SK-N-MC (cell line): ENCODE measurements around the gene DPF3.

Source experiments
- DNase-seq: peaks from one replicate; pipeline ENCODE4 v3.0.0-alpha.2; 2011; ENCODE audit warnings: low read depth, low spot score
- H3K27ac ChIP-seq: fragments of 200-600 bp; sonication (generic); 2 replicates; pipeline ENCODE4 v1.5.1; 2016; ENCODE audit warnings: mixed run types
- H3K36me3 ChIP-seq: fragments of 200-600 bp; sonication (generic); 2 replicates; pipeline ENCODE4 v1.6.1; 2017; ENCODE audit warnings: antibody characterized with exemption, low read length, mixed read lengths; ENCODE audit not compliant: insufficient read depth
- H3K4me3 ChIP-seq: fragments of 200-600 bp; sonication (generic); 2 replicates; pipeline ENCODE4 v1.5.1; 2016
- H3K9ac ChIP-seq: fragments of 200-600 bp; sonication (generic); 2 replicates; pipeline ENCODE4 v1.8.0; 2017; ENCODE audit warnings: mixed run types, mixed read lengths; ENCODE audit not compliant: insufficient read length
- H3K9me3 ChIP-seq: fragments of 200-600 bp; sonication (generic); 2 replicates; pipeline ENCODE4 v1.6.1; 2017; ENCODE audit warnings: low read depth, mild to moderate bottlenecking, antibody characterized with exemption, low read length, moderate library complexity, mixed read lengths
- EZH2 ChIP-seq: fragments of 200-600 bp; sonication (generic); IDR thresholded peaks from one replicate; pipeline ENCODE4 v1.6.1; 2017; ENCODE audit warnings: antibody characterized with exemption
- FOXP2 ChIP-seq: optimal IDR thresholded peaks from 2 replicates; pipeline ENCODE3; 2011; ENCODE audit warnings: mild to moderate bottlenecking, moderate library complexity; ENCODE audit not compliant: insufficient read depth; ENCODE audit errors: extremely low read length, control extremely low read depth
- POLR2AphosphoS5 ChIP-seq: IDR thresholded peaks from 2 replicates; pipeline ENCODE4 v1.6.1; 2012; ENCODE audit warnings: mild to moderate bottlenecking, low read depth, low read length, borderline replicate concordance

The DPF3 gene

DNA sequence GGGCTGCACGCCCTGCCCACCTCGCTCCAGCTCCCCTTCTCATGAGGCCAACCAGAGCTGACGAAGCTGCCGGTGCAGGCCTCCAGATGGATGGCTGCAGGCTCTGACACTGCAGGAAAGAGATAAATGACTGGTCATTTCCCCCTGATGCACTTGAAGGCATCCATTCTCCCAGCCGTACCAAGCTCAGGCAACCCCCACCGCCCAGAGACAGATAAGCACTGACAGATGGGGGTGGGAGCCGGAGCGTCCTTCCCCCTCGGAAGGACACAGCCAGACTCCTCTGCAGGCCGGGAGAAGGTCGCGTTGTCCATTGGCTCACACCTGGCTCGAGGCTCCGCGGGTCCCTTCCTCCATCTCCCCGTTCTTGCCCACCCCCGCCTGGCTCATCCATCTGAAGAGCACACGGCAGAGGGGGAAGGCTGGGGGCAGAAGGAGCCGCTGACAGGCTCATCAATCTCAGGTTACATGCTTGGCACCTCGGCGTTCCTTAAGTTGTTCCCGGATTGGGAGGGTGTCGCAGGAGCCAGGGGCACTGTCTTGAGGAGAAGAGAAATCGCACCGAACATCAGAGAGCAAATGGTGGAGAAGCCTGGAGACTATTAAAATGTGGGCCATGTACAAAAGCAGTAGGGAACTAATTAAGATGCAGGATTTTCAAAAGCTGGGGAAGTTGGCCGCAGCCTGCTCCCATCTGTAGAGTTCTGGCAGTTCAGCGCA, 151.6 kb downstream of the DPF3 start:
- no peak overlapping the region for H3K9ac ChIP-seq
- no peak overlapping the region for H3K4me3 ChIP-seq
- H3K27ac ChIP-seq: no peak overlapping the region
- no peak for DNase-seq
- no peak for TF ChIP-seq EZH2
- TF ChIP-seq POLR2AphosphoS5: no peak
- TF ChIP-seq FOXP2: no peak
- H3K9me3 ChIP-seq: no peaks in the 10 kb centered on the region
- H3K36me3 ChIP-seq: no peaks in the 10 kb centered on the region

DNA sequence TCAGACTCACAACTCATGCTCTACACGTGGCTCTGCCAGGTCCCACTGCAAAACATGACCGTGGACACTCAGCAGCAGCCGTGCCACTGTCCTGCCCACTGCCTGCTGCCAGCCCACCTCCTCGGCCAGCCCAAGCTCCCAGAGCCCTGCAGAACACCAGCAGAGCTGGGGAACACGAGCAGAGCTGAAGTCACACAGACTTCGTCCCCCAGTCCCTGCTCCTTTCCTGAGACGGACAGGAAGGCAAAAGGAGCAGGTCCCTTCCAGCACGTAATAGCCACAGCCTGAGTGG, 152.1 kb downstream of the DPF3 start:
- TF ChIP-seq POLR2AphosphoS5 (no peak), FOXP2 (no peak), EZH2 (no peak)
- no peak for DNase-seq
- Histone ChIP-seq H3K9ac (no peak overlapping the region), H3K27ac (no peak overlapping the region), H3K9me3 (no peaks in the 10 kb centered on the region), H3K36me3 (no peaks in the 10 kb centered on the region), H3K4me3 (no peak overlapping the region)

DNA sequence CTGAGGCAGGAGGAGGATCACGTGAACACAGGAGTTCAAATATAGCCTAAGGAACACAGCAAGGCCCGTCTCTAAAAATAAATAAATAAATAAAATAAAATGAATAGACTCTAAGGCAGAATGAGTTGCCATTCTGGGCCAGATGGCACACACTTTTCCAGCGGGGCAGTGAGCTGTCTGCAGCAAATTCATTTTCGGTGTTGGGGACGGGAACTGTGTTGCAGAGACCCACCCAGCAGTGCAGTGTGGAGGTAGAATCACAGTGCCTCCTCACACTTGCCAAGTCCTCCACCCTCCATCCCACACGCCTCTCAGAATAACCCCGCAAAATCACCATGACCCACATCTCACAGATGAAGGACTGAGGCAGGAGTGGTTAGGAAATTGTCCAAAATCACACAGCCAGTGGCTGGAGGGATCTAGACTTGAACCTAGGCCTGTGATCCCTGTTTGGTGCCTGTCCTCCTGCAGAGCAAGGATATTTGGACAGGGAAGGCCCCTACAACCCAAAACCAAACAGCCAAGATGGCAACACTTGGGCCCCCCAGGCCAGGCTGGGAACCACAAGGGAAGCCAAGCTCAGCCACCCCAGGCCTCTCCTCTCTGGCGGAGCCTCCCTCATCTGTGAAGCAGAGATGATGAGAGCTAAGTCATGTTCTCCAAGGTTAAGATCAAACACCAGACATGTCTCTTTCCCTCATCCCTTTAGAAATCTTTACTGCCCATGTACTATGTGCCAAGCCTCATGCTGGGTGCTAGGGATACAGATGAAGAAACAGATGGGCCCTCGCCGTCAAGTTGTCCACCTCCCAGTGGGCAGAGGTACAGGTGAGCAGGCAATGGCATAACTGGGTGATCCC, 152.7 kb downstream of the DPF3 start:
- no peak overlapping the region for H3K27ac ChIP-seq
- no peak overlapping the region for H3K9ac ChIP-seq
- TF ChIP-seq POLR2AphosphoS5: no peak
- TF ChIP-seq FOXP2: no peak
- TF ChIP-seq EZH2: no peak
- no peaks in the 10 kb centered on the region for H3K9me3 ChIP-seq
- no peak for DNase-seq
- H3K36me3 ChIP-seq: no peaks in the 10 kb centered on the region
- H3K4me3 ChIP-seq: no peak overlapping the region

DNA sequence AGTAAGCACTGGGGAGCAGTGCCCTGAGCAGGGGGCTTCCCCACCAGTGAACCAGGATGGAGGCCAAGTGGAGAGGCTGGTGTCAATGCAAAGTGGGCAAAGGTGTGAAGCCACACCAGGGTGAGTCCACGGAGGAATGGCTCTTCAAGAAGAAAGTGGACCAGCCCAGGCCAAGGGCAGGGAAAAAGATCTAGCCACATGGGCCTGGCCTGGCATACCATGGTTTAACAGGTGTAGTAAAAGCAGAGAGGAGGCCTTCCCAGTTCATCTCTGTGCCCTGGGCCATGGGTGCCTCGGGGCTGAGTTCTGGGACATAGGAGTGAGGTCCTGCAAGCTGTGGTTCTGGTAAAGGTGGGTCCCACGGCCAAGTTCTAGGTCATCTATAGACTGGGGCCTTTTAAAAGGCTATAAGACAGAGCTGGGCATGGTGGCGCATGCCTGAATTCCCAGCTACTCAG, 153.4 kb downstream of the DPF3 start:
- no peak overlapping the region for H3K27ac ChIP-seq
- no peaks in the 10 kb centered on the region for H3K36me3 ChIP-seq
- H3K9ac ChIP-seq: no peak overlapping the region
- H3K4me3 ChIP-seq: no peak overlapping the region
- H3K9me3 ChIP-seq: no peaks in the 10 kb centered on the region
- no peak for DNase-seq
- no peak for TF ChIP-seq EZH2
- no peak for TF ChIP-seq FOXP2
- TF ChIP-seq POLR2AphosphoS5: no peak

DNA sequence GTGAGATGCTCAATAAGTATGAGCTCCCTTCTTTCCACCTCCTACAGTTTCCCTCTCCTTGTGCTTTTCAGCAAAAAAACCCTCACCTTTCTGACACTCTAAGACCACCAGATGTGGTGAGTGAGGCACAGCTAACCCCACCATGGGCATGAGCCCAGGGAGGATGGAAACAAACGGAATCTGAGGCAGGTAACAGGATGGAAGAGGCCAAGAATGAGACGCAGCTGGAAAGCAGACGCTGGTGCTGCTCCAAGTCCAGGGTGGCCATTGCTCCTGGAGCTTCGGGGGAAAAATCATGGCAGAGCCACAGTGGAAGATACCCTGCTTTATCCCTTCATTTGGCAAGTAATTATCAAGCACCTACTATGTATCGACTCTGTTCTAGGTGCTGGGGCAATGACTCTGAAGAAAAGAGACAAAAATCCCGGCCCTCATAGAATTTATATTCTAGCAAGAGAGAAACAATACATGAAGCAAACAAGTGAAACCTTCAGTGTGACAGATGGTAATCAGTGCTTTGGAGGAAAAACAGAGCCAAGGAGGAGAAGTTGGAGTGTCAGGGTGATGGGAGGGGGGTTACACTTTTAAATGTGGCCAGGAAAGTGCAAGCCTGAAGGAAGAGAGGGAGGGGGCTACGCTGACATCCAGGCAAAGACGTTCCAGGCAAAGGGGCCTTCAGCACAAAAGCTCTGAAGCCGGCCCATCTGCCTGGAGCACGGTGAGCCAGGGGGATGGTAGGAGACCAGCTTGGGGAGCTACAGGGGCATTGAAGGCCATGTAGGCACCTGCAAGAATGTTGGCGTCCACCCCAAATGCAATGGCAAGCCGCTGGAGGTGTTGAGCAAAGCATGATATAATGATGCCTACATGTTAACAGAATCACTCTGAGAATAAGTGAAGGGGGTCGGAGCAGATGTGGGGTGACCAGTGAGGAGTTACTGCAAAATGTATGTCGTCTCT, 154.2 kb downstream of the DPF3 start:
- H3K27ac ChIP-seq: no peak overlapping the region
- no peak for TF ChIP-seq EZH2
- no peak for TF ChIP-seq FOXP2
- TF ChIP-seq POLR2AphosphoS5: no peak
- no peaks in the 10 kb centered on the region for H3K36me3 ChIP-seq
- H3K9ac ChIP-seq: no peak overlapping the region
- H3K9me3 ChIP-seq: no peaks in the 10 kb centered on the region
- no peak overlapping the region for H3K4me3 ChIP-seq
- DNase-seq: no peak

DNA sequence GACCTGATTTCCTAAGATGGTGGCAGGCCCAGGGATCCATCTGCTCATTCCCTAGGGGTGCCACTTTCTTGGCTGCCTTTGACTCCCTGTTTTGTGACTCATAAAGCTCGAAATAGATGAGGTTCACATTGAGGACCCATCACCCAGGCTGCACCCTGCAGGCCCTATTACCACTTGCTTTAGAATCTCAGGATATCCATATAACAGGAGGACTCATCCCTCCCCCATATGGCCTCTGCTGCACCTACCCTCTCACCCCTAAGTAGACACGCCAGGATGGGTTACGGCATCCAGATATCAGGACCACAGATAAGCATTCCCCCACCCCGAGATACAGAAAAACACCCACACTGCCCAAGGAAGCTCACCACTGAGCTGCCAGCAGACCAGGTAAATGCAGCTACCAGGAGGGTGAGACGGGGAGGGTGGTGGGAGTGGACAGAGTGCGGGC, 155.7 kb downstream of the DPF3 start:
- Histone ChIP-seq H3K9me3 (no peaks in the 10 kb centered on the region), H3K27ac (no peak overlapping the region), H3K4me3 (no peak overlapping the region), H3K9ac (no peak overlapping the region), H3K36me3 (no peaks in the 10 kb centered on the region)
- TF ChIP-seq FOXP2: no peak
- TF ChIP-seq POLR2AphosphoS5: no peak
- TF ChIP-seq EZH2: no peak
- no peak for DNase-seq

DNA sequence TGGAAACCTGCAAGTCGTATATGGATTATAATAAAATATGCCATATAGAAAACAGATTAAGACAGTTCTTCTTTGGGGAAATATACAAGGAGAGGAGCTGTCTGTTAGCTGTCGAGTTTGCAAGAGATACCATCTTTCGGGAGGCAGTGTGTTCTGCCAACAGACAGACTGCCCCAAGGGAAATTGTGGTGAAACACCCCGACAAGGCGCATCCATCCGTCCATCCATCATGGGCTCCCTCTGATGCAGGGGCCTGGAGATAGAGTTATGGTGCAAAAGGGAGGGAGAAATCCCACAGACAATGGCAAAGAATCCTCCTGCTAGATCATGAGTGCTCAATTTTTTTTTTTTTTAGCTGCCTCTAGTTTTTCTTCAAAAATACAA, 156.3 kb downstream of the DPF3 start:
- Histone ChIP-seq H3K9me3 (no peaks in the 10 kb centered on the region), H3K4me3 (no peak overlapping the region), H3K36me3 (no peaks in the 10 kb centered on the region), H3K27ac (no peak overlapping the region), H3K9ac (no peak overlapping the region)
- TF ChIP-seq POLR2AphosphoS5 (no peak), EZH2 (no peak), FOXP2 (no peak)
- DNase-seq: no peak
